Measurements from ENCODE around the gene BRD4. TPM values are rescaled to one million over a fixed set of nuclear protein-coding genes. Genes with fewer than 3 reads are reported as not detected.

The BRD4 gene
- total and polyA plus RNA-seq, 2 experiments from 2014 or later = 63.8 to 115 TPM

DNA sequence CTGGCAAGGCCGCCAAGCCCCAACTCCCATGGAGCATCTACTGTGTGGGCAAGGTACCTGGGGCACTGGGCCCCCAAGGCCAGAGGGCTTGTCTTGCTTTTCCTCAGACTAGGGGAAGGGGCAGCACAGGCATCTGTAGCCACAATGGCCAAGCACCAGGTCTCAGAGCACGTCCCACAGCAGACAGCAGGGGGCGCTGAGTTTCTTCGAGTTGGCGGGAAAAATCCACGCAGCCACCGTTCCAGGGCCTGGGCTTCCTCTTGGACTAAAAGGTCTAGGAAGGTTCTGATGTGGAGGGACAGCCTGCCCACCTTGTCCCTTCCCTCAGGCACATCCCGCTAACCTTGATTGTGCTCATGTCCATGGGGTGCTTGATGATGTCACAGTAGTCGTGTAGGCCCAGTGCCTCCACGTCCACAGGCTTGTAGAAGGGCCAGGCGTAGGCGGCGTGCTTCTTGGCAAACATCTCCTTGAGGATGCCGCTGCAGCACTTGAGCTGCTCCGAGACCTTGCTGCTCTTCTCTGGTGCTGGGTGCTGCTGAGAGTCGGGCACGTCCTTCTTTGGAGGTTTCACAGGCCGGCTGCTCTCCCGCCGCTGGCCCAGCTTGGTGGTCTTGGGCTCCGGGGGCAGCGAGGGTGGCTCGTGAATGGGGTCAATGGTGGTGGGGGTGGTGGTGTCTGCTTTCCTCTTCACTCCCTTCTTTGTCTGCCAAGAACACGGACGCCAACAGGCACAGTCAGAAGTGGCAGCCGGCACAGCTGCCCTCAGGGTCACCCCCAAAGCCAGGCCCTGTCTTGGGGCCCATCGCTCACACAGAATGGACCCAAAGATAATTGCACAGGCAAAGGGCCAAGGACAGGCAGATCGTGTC, 68.0 kb downstream of the BRD4 start:
- peak overlapping the region; percentile 15; the same call in 1 of the 2 replicates for H3K27ac Mint-ChIP-seq
- no peaks in the 10 kb centered on the region for H3K9me2 ChIP-seq (ENCODE audit: insufficient read depth)
- H3K36me3 Mint-ChIP-seq (ENCODE audit: low read depth) = peaks cover 84% of the 10 kb centered on the region
- H3K4me3 Mint-ChIP-seq = no peak overlapping the region
- H3K4me1 Mint-ChIP-seq = no peaks in the 10 kb centered on the region
- H2AFZ ChIP-seq = no peak overlapping the region
- ATAC-seq (peak; percentile 82), DNase-seq (ENCODE audit: low spot score) (peak; percentile 93)
- H3K4me3 ChIP-seq = no peak overlapping the region
- H3K27ac ChIP-seq (ENCODE audit: low read depth) = no peak overlapping the region
- H3F3A ChIP-seq (replicated peaks; ENCODE audit: low read depth) = peaks cover 35% of the 10 kb centered on the region; the same call in 1 of the 2 replicates
- peaks cover 56% of the 10 kb centered on the region for H4K20me1 ChIP-seq (replicated peaks; ENCODE audit: insufficient read depth)
- peaks cover 34% of the 10 kb centered on the region for H3K36me3 ChIP-seq (ENCODE audit: insufficient read depth)
- H3K4me2 ChIP-seq = no peak overlapping the region
- no peaks in the 10 kb centered on the region for H3K9me3 Mint-ChIP-seq
- peaks cover 62% of the 10 kb centered on the region for H3K79me2 ChIP-seq (replicated peaks; ENCODE audit: insufficient read depth)
- no peaks in the 10 kb centered on the region for H3K27me3 ChIP-seq (ENCODE audit: insufficient read depth)
- H3K27me3 Mint-ChIP-seq (ENCODE audit: insufficient read depth, low read depth, poor library complexity) = peaks cover 14% of the 10 kb centered on the region
- no peaks in the 10 kb centered on the region for H3K4me1 ChIP-seq (ENCODE audit: insufficient read depth)
- TF ChIP-seq, protein P1, sequence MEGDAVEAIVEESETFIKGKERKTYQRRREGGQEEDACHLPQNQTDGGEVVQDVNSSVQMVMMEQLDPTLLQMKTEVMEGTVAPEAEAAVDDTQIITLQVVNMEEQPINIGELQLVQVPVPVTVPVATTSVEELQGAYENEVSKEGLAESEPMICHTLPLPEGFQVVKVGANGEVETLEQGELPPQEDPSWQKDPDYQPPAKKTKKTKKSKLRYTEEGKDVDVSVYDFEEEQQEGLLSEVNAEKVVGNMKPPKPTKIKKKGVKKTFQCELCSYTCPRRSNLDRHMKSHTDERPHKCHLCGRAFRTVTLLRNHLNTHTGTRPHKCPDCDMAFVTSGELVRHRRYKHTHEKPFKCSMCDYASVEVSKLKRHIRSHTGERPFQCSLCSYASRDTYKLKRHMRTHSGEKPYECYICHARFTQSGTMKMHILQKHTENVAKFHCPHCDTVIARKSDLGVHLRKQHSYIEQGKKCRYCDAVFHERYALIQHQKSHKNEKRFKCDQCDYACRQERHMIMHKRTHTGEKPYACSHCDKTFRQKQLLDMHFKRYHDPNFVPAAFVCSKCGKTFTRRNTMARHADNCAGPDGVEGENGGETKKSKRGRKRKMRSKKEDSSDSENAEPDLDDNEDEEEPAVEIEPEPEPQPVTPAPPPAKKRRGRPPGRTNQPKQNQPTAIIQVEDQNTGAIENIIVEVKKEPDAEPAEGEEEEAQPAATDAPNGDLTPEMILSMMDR (conservative IDR thresholded peaks at IDR 0.05; ENCODE audit: low read depth in 2 of 2) = peak; percentile 81
- TF ChIP-seq, protein P2, sequence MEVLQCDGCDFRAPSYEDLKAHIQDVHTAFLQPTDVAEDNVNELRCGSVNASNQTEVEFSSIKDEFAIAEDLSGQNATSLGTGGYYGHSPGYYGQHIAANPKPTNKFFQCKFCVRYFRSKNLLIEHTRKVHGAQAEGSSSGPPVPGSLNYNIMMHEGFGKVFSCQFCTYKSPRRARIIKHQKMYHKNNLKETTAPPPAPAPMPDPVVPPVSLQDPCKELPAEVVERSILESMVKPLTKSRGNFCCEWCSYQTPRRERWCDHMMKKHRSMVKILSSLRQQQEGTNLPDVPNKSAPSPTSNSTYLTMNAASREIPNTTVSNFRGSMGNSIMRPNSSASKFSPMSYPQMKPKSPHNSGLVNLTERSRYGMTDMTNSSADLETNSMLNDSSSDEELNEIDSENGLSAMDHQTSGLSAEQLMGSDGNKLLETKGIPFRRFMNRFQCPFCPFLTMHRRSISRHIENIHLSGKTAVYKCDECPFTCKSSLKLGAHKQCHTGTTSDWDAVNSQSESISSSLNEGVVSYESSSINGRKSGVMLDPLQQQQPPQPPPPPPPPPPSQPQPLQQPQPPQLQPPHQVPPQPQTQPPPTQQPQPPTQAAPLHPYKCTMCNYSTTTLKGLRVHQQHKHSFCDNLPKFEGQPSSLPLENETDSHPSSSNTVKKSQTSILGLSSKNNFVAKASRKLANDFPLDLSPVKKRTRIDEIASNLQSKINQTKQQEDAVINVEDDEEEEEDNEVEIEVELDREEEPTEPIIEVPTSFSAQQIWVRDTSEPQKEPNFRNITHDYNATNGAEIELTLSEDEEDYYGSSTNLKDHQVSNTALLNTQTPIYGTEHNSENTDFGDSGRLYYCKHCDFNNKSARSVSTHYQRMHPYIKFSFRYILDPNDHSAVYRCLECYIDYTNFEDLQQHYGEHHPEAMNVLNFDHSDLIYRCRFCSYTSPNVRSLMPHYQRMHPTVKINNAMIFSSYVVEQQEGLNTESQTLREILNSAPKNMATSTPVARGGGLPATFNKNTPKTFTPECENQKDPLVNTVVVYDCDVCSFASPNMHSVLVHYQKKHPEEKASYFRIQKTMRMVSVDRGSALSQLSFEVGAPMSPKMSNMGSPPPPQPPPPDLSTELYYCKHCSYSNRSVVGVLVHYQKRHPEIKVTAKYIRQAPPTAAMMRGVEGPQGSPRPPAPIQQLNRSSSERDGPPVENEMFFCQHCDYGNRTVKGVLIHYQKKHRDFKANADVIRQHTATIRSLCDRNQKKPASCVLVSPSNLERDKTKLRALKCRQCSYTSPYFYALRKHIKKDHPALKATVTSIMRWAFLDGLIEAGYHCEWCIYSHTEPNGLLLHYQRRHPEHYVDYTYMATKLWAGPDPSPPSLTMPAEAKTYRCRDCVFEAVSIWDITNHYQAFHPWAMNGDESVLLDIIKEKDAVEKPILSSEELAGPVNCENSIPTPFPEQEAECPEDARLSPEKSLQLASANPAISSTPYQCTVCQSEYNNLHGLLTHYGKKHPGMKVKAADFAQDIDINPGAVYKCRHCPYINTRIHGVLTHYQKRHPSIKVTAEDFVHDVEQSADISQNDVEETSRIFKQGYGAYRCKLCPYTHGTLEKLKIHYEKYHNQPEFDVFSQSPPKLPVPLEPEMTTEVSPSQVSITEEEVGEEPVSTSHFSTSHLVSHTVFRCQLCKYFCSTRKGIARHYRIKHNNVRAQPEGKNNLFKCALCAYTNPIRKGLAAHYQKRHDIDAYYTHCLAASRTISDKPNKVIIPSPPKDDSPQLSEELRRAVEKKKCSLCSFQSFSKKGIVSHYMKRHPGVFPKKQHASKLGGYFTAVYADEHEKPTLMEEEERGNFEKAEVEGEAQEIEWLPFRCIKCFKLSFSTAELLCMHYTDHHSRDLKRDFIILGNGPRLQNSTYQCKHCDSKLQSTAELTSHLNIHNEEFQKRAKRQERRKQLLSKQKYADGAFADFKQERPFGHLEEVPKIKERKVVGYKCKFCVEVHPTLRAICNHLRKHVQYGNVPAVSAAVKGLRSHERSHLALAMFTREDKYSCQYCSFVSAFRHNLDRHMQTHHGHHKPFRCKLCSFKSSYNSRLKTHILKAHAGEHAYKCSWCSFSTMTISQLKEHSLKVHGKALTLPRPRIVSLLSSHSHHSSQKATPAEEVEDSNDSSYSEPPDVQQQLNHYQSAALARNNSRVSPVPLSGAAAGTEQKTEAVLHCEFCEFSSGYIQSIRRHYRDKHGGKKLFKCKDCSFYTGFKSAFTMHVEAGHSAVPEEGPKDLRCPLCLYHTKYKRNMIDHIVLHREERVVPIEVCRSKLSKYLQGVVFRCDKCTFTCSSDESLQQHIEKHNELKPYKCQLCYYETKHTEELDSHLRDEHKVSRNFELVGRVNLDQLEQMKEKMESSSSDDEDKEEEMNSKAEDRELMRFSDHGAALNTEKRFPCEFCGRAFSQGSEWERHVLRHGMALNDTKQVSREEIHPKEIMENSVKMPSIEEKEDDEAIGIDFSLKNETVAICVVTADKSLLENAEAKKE (CRISPR knock-in tag; IDR thresholded peaks at IDR 0.05) = no peak
